Osteocyte (in vitro differentiated cells): Measurements from ENCODE around the gene RPS3. TPM values are rescaled to one million over a fixed set of nuclear protein-coding genes. Genes with fewer than 3 reads are reported as not detected.
A peak's percentile ranks its signal among the peaks of the same experiment; 100 is the strongest.
"Not testable (repeated sequence)": the region's sequence is repeated elsewhere in the genome, so short reads cannot be mapped to it uniquely, and the experiment has no call there.

Source experiments
- DNase-seq: peaks from one replicate; pipeline ENCODE4 v3.0.0; 2021; ENCODE audit warnings: mixed read lengths; ENCODE audit not compliant: unreplicated experiment; ENCODE audit errors: extremely low spot score
- H3K27ac Mint-ChIP-seq: one replicate; pipeline ENCODE4 v1.8.0; 2021; ENCODE audit warnings: mild to moderate bottlenecking, mixed read lengths; ENCODE audit not compliant: unreplicated experiment
- H3K27me3 Mint-ChIP-seq: one replicate; pipeline ENCODE4 v1.8.0; 2021; ENCODE audit warnings: mixed read lengths; ENCODE audit not compliant: unreplicated experiment
- H3K36me3 Mint-ChIP-seq: one replicate; pipeline ENCODE4 v1.8.0; 2021; ENCODE audit warnings: mixed read lengths; ENCODE audit not compliant: unreplicated experiment
- H3K4me1 Mint-ChIP-seq: one replicate; pipeline ENCODE4 v1.8.0; 2021; ENCODE audit warnings: mixed read lengths; ENCODE audit not compliant: unreplicated experiment
- H3K4me3 Mint-ChIP-seq: one replicate; pipeline ENCODE4 v1.8.0; 2021; ENCODE audit warnings: mild to moderate bottlenecking, moderate library complexity, mixed read lengths; ENCODE audit not compliant: unreplicated experiment
- H3K9me3 Mint-ChIP-seq: one replicate; pipeline ENCODE4 v1.8.0; 2021; ENCODE audit warnings: mixed read lengths; ENCODE audit not compliant: unreplicated experiment
- CTCF ChIP-seq: fragments of 200-600 bp; sonication (generic); IDR thresholded peaks from 2 replicates; pipeline ENCODE4 v1.5.0; 2021; ENCODE audit warnings: antibody characterized with exemption, mild to moderate bottlenecking, moderate library complexity
- total RNA-seq: library from RNA; stranded (reverse); gene quantifications from 2 replicates; pipeline ENCODE4 v1.2.1, GENCODE V29; 2021

RPS3 gene
- total RNA-seq, 1 donor from 2014 or later: 2,093 TPM

- Mint-ChIP-seq H3K4me3 (no peak overlapping the region), H3K27me3 (no peaks in the 10 kb centered on the region), H3K36me3 (peaks cover 32% of the 10 kb centered on the region), H3K4me1 (peaks cover 5% of the 10 kb centered on the region), H3K27ac (no peak overlapping the region), H3K9me3 (no peaks in the 10 kb centered on the region)
- no peak for DNase-seq
- TF ChIP-seq CTCF: no peak
These were observed 9.6 kb downstream of the RPS3 start for GRCh38 chr11:75408957-75409219.

- H3K4me1 Mint-ChIP-seq, DNase-seq, H3K4me3 Mint-ChIP-seq, H3K9me3 Mint-ChIP-seq, H3K27ac Mint-ChIP-seq, H3K27me3 Mint-ChIP-seq: not testable (repeated sequence)
- H3K36me3 Mint-ChIP-seq: peaks cover 26% of the 10 kb centered on the region
These were observed 10.7 kb downstream of the RPS3 start for GRCh38 chr11:75409971-75410370.

- not testable (repeated sequence) for H3K4me1 Mint-ChIP-seq, H3K4me3 Mint-ChIP-seq, DNase-seq, H3K27ac Mint-ChIP-seq, H3K27me3 Mint-ChIP-seq, H3K9me3 Mint-ChIP-seq
- peaks cover 11% of the 10 kb centered on the region for H3K36me3 Mint-ChIP-seq
These were observed 13.8 kb downstream of the RPS3 start for GRCh38 chr11:75413146-75413545.

- H3K27ac Mint-ChIP-seq: no peak overlapping the region
- no peak overlapping the region for H3K4me3 Mint-ChIP-seq
- no peak for DNase-seq
These were observed 14.5 kb downstream of the RPS3 start for GRCh38 chr11:75413864-75414263.

GRCh38 chr11:75420224-75421034 is 21.1 kb downstream of the RPS3 start:
- Mint-ChIP-seq H3K4me3 (no peak overlapping the region), H3K36me3 (peaks cover 4% of the 10 kb centered on the region), H3K27ac (peak overlapping the region; percentile 18), H3K27me3 (no peaks in the 10 kb centered on the region), H3K4me1 (peaks cover 16% of the 10 kb centered on the region), H3K9me3 (no peaks in the 10 kb centered on the region)
- TF ChIP-seq CTCF: no peak
- no peak for DNase-seq

More at GRCh38 chr11:75413864-75414263, 14.5 kb downstream of the RPS3 start:
- Mint-ChIP-seq H3K36me3 (peaks cover 11% of the 10 kb centered on the region), H3K27me3 (no peaks in the 10 kb centered on the region), H3K4me1 (peaks cover 12% of the 10 kb centered on the region), H3K9me3 (no peaks in the 10 kb centered on the region)
- no peak for TF ChIP-seq CTCF

- Mint-ChIP-seq H3K4me3 (no peak overlapping the region), H3K27me3 (no peaks in the 10 kb centered on the region), H3K27ac (no peak overlapping the region), H3K4me1 (peaks cover 16% of the 10 kb centered on the region), H3K36me3 (peaks cover 4% of the 10 kb centered on the region), H3K9me3 (no peaks in the 10 kb centered on the region)
- DNase-seq: no peak
- TF ChIP-seq CTCF: no peak
These were observed 21.8 kb downstream of the RPS3 start for GRCh38 chr11:75421035-75421602.
